Natural killer cell treated with Interleukin-12 subunit alpha and Interleukin-12 subunit beta and Interleukin-15 and Interleukin-18, amount 100 ng/mL, for 72 hours (primary cell): ENCODE measurements around the gene PAK4. TPM values are rescaled to one million over a fixed set of nuclear protein-coding genes. Genes with fewer than 3 reads are reported as not detected.
"Not testable (repeated sequence)": the region's sequence is repeated elsewhere in the genome, so short reads cannot be mapped to it uniquely, and the experiment has no call there.

Source experiments
- ATAC-seq, 2 donors: fragments of 150-1000 bp; cut with Tn5 transposase in 1 of 2; sonication (Bioruptor Pico), chemical (Tn5 transposase) in 1 of 2; 2 replicates each; pipeline ENCODE4 v1.10.0; 2021
- DNase-seq: peaks from one replicate; pipeline ENCODE4 v3.0.0; 2022; ENCODE audit warnings: low spot score
- H3K27ac Mint-ChIP-seq, 2 donors: 1 replicate in 1 of 2; 2 replicates in 1 of 2; pipeline ENCODE4 v1.8.0; 2022; ENCODE audit warnings: mixed read lengths in 2 of 2, mild to moderate bottlenecking in 1 of 2, moderate library complexity in 1 of 2
- H3K27me3 Mint-ChIP-seq, 2 donors: 1 replicate in 1 of 2; 2 replicates in 1 of 2; pipeline ENCODE4 v1.8.0; 2022; ENCODE audit warnings: mixed read lengths in 2 of 2
- H3K36me3 Mint-ChIP-seq: one replicate; pipeline ENCODE4 v1.8.0; 2022; ENCODE audit warnings: mixed read lengths
- H3K4me1 Mint-ChIP-seq, 2 donors: 1 replicate in 1 of 2; 2 replicates in 1 of 2; pipeline ENCODE4 v1.8.0; 2022; ENCODE audit warnings: low read depth in 2 of 2, mixed read lengths in 2 of 2, mild to moderate bottlenecking in 1 of 2
- H3K4me3 Mint-ChIP-seq: one replicate; pipeline ENCODE4 v1.8.0; 2022; ENCODE audit warnings: mixed read lengths
- H3K9me3 Mint-ChIP-seq: 2 replicates; pipeline ENCODE4 v1.8.0; 2022; ENCODE audit warnings: mixed read lengths
- total RNA-seq, 2 donors: library from RNA; stranded (reverse); gene quantifications; one replicate each; pipeline ENCODE4 v1.2.3, GENCODE V29; 2022

PAK4 gene
- total RNA-seq, 2 donors from 2014 or later = 18.3 to 22.9 TPM

DNA sequence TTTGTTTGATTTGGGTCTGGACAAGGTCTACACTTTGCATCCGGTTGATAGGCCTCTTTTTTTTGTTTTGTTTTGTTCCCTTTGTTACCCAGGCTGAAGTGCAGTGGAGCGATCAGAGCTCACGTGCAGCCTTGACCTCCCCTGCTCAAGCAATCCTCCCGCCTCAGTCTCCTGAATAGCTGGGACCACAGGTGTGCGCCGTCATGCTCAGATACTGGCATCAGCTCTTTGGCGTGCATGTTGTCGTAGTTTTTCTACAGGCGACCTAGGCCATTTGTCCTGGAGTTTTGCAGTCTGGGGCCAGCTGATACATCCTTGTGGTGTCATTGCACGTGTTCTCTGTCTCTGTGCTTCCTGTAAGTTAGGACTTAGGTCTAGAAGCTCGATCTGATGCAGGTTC is 16.3 kb downstream of the PAK4 start:
- Mint-ChIP-seq H3K9me3 (no peaks in the 10 kb centered on the region), H3K36me3 (no peaks in the 10 kb centered on the region), H3K27me3 (no peaks in the 10 kb centered on the region), H3K4me3 (no peak overlapping the region), H3K27ac (peak overlapping the region in 1 of 2 donors; percentile 78), H3K4me1 (peaks cover 19 to 34% of the 10 kb centered on the region in 2 donors)
- DNase-seq (no peak), ATAC-seq (no peak)

DNA sequence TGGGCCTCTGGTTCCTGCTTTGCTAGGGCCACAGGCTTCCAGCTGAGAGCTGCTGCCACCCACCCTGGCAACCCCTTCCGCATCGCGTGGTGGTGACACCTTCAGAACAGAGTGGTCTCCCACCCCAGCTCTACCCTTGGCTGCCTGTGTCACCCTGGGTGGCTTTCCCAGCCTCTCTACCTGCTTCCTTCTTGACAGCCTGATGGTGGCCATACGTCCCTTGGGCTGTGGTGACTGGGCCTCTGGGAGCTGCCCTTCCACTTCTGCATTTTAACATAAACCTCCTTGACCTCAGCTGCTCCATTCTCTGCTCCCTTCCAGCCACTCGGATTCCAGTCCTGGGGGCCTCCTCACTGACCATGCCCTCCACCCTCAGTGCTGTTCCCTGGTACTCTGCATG is 17.0 kb downstream of the PAK4 start:
- Mint-ChIP-seq H3K4me1 (peaks cover 26 to 40% of the 10 kb centered on the region in 2 donors), H3K27ac (no peak overlapping the region), H3K36me3 (no peaks in the 10 kb centered on the region), H3K9me3 (no peaks in the 10 kb centered on the region), H3K4me3 (no peak overlapping the region), H3K27me3 (no peaks in the 10 kb centered on the region)
- DNase-seq (no peak), ATAC-seq (no peak)

GRCh38 chr19:39143757-39144289 is 18.2 kb downstream of the PAK4 start:
- Mint-ChIP-seq H3K4me1 (peaks cover 28 to 44% of the 10 kb centered on the region in 2 donors), H3K27ac (peak overlapping the region in 1 of 2 donors; percentile 5)
- not testable (repeated sequence) for ATAC-seq, H3K4me3 Mint-ChIP-seq, H3K36me3 Mint-ChIP-seq, H3K27me3 Mint-ChIP-seq, DNase-seq, H3K9me3 Mint-ChIP-seq

DNA sequence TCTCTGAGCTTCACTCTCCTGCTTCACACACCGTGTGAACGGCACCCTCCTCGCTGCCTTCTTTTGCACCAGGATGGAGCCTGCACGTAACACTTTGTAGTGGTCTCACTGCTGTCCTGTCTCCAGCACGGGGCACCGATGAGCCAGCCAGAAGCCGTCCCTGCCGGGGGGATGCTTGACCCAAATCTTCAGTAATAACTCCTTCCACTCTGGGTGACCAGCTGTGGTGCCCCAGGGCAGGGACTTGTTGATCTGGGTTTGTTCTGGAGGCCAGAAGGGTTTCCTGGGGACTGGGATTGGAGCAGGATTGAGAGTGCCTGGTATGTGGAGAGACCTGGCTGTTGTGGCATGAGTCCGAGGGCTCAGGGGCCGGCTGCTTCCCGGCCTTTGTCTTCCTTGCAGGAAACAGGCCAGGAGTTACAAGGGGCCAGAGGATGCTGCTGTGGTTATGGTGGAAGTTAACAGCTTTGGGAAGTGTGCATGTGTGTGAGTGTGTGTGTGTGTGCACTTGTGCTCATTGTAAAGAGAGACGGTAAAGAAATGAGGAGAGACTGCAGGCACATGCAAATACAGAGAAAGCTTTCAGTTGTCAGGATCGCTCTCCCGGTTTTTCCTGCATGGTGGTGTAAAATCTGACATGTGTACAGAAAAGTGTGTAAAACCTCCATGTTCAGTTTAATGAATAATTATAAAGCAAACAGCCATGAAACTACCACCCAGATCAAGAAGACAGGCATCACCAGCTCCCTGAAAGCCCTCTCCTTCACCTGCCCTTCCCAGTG is 18.9 kb downstream of the PAK4 start:
- Mint-ChIP-seq H3K4me1 (peaks cover 28 to 48% of the 10 kb centered on the region in 2 donors), H3K4me3 (no peak overlapping the region), H3K27me3 (no peaks in the 10 kb centered on the region), H3K27ac (peak overlapping the region in 1 of 2 donors; percentile 5), H3K9me3 (no peaks in the 10 kb centered on the region), H3K36me3 (no peaks in the 10 kb centered on the region)
- ATAC-seq = peak; percentile 8 to 21
- DNase-seq = no peak

GRCh38 chr19:39145180-39145953 is 19.8 kb downstream of the PAK4 start:
- Mint-ChIP-seq H3K27ac (no peak overlapping the region), H3K9me3 (no peaks in the 10 kb centered on the region), H3K4me1 (peaks cover 28 to 48% of the 10 kb centered on the region in 2 donors), H3K4me3 (no peak overlapping the region), H3K36me3 (no peaks in the 10 kb centered on the region), H3K27me3 (no peaks in the 10 kb centered on the region)
- ATAC-seq (peak in 1 of 2 donors; percentile 10), DNase-seq (no peak)

DNA sequence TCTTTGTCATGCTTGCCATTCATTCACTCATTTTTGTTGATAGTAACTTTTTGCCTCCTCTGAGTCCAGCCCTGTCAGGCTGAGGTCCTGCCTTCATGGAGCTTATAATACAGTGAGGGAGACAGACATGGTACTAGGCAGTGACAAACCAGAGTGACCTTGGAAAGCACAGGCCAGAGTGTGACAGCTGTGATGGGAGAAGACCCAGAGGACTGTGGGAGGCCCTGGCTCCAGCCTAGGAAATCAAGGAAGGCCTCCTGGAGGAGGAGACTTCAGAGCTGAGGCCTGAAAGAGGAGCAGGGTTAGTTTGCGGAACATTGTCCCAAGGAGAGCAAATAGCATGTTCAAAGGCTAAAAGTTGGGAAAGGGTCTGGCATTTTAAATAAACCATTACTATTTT is 20.5 kb downstream of the PAK4 start:
- no peak overlapping the region for H3K4me3 Mint-ChIP-seq
- DNase-seq (no peak), ATAC-seq (no peak)
- no peaks in the 10 kb centered on the region for H3K27me3 Mint-ChIP-seq
- no peak overlapping the region for H3K27ac Mint-ChIP-seq
- peaks cover 34 to 49% of the 10 kb centered on the region in 2 donors for H3K4me1 Mint-ChIP-seq
- no peaks in the 10 kb centered on the region for H3K36me3 Mint-ChIP-seq
- no peaks in the 10 kb centered on the region for H3K9me3 Mint-ChIP-seq

- no peak for DNase-seq
- Mint-ChIP-seq H3K27ac (no peak overlapping the region), H3K4me1 (peaks cover 37 to 52% of the 10 kb centered on the region in 2 donors), H3K27me3 (no peaks in the 10 kb centered on the region), H3K9me3 (no peaks in the 10 kb centered on the region), H3K36me3 (no peaks in the 10 kb centered on the region), H3K4me3 (no peak overlapping the region)
- ATAC-seq = no peak
Observed at GRCh38 chr19:39146686-39147450, 21.3 kb downstream of the PAK4 start.

GRCh38 chr19:39147480-39147879 is 21.9 kb downstream of the PAK4 start:
- ATAC-seq (no peak), DNase-seq (no peak)
- no peaks in the 10 kb centered on the region for H3K9me3 Mint-ChIP-seq
- H3K27ac Mint-ChIP-seq = no peak overlapping the region
- no peaks in the 10 kb centered on the region for H3K36me3 Mint-ChIP-seq
- H3K4me1 Mint-ChIP-seq = peaks cover 37 to 55% of the 10 kb centered on the region in 2 donors
- no peak overlapping the region for H3K4me3 Mint-ChIP-seq
- no peaks in the 10 kb centered on the region for H3K27me3 Mint-ChIP-seq

- no peaks in the 10 kb centered on the region for H3K9me3 Mint-ChIP-seq
- H3K4me3 Mint-ChIP-seq = no peak overlapping the region
- H3K36me3 Mint-ChIP-seq = no peaks in the 10 kb centered on the region
- peaks cover 33 to 52% of the 10 kb centered on the region in 2 donors for H3K4me1 Mint-ChIP-seq
- H3K27ac Mint-ChIP-seq = no peak overlapping the region
- DNase-seq (no peak), ATAC-seq (no peak)
- no peaks in the 10 kb centered on the region for H3K27me3 Mint-ChIP-seq
Observed at GRCh38 chr19:39148939-39149529, 23.4 kb downstream of the PAK4 start.

GRCh38 chr19:39150235-39150634 is 24.6 kb downstream of the PAK4 start:
- Mint-ChIP-seq H3K27me3 (no peaks in the 10 kb centered on the region), H3K9me3 (no peaks in the 10 kb centered on the region), H3K4me1 (peaks cover 24 to 44% of the 10 kb centered on the region in 2 donors), H3K4me3 (no peak overlapping the region), H3K36me3 (no peaks in the 10 kb centered on the region), H3K27ac (no peak overlapping the region)
- no peak for ATAC-seq
- DNase-seq = no peak

DNA sequence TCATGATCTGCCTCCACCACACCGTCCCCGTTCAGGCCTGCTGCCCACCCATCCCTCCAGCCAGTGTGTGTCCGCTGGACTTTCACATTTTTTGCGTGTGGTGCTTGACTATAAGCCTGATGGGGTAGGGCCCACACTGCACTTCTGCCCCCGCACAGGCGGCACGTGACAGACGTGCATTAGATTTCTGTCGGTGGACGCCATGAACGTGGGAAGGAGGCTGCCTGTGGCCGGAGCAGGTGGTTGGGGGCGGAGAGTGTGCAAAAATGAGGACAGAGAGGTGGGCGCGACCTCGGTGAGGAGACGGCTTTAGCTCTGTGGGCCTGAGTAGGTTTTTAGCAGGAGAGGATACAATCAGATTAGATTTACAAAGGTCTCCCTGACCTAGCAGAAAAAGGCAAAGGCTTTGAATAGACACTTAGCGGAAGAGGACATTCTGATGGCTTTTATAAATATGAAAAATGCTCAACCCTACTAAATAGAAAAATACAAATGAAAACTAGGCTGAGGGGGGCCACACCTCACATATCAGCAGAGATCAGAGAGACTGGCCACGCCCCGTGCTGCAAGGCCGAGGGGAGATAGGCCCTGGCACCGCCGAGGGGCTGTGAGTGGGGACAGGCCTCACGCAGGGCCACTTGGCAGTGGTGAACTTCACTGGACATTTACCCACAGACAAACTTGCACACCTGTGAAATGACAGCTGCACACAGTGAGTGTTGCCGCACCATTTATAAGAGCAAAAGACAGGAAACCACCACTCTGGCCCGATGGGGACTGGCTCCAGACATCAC is 25.4 kb downstream of the PAK4 start:
- Mint-ChIP-seq H3K9me3 (no peaks in the 10 kb centered on the region), H3K27ac (peak overlapping the region in 1 of 2 donors; percentile 71), H3K36me3 (no peaks in the 10 kb centered on the region), H3K4me1 (peaks cover 20 to 44% of the 10 kb centered on the region in 2 donors), H3K4me3 (no peak overlapping the region), H3K27me3 (no peaks in the 10 kb centered on the region)
- DNase-seq (no peak), ATAC-seq (peak in 1 of 2 donors; percentile 36)

DNA sequence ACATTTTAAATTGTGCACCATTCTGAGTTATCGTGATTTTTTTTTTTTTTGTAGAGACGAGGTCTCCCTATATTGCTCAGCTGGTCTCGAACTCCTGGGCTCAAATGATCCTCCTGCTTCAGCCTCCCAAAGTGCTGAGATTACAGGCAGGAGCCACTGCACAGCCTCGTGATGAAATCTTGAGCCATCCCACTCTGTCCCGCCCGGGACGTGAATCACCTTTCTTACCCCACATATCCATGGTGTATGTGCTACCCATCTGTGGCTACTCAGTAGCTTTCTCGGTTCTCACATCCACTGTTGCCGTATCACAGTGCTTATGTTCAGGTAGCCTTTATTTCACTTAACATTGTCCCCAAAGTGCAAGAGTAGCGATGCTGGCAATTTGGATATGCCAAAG is 26.5 kb downstream of the PAK4 start:
- Mint-ChIP-seq H3K4me1 (peaks cover 20 to 41% of the 10 kb centered on the region in 2 donors), H3K9me3 (no peaks in the 10 kb centered on the region), H3K27me3 (no peaks in the 10 kb centered on the region), H3K36me3 (no peaks in the 10 kb centered on the region), H3K4me3 (no peak overlapping the region), H3K27ac (no peak overlapping the region)
- DNase-seq (no peak), ATAC-seq (no peak)
